Endothelial cell of umbilical vein (primary cell): ENCODE data around the gene TRAPPC14. TPM values are rescaled to one million over a fixed set of nuclear protein-coding genes. Genes with fewer than 3 reads are reported as not detected.

Experiments
- BruUV-seq: library from RNA; stranded (reverse); fragments of 400-500 nt; replicated peaks from 2 replicates; lab custom pipeline; 2021; lab: Mats Ljungman, UMichigan
- CTCF ChIA-PET: fragments of 300-600, 350-600 bp; sonication (Branson Sonifier 250); formaldehyde crosslinking; loops from one replicate; lab custom pipeline; 2021; ENCODE audit warnings: antibody characterized with exemption, inconsistent platforms; lab: Charles Lee
- POLR2A ChIA-PET: fragments of 300-600, 350-600 bp; sonication (Branson Sonifier 250); formaldehyde crosslinking; loops from one replicate; lab custom pipeline; 2021; ENCODE audit warnings: antibody characterized with exemption, inconsistent platforms; lab: Charles Lee
- DNase-seq: peaks from one replicate; pipeline ENCODE4 v3.0.0-alpha.2; 2011; ENCODE audit warnings: low read depth, low spot score
- FAIRE-seq: peaks from 2 replicates; lab custom pipeline; 2011; peaks lifted over from hg19 to GRCh38; lab: Jason Lieb, UNC
- H2AFZ ChIP-seq: 2 replicates; pipeline ENCODE4 v1.6.0; 2012; ENCODE audit warnings: low read depth, low read length, control low read depth, inconsistent platforms
- H3K27ac ChIP-seq: 2 replicates; pipeline ENCODE4 v1.5.1; 2011; ENCODE audit warnings: low read depth, mild to moderate bottlenecking, control low read depth, low read length, moderate library complexity; ENCODE audit not compliant: insufficient read depth
- H3K27me3 ChIP-seq, 2 experiments: 2 replicates each; pipeline versions ENCODE4 v1.6.0 to v1.6.1; 2011; ENCODE audit warnings: low read length in 2 of 2, mixed read lengths in 1 of 2; ENCODE audit not compliant: control insufficient read depth in 2 of 2, insufficient read depth in 2 of 2
- H3K36me3 ChIP-seq, 2 experiments: 2 replicates in 1 of 2; 3 replicates in 1 of 2; pipeline ENCODE4 v1.5.1; 2011; ENCODE audit warnings: low read length in 2 of 2, mild to moderate bottlenecking in 1 of 2, moderate library complexity in 1 of 2; ENCODE audit not compliant: control insufficient read depth in 2 of 2, insufficient read depth in 2 of 2; ENCODE audit errors: extremely low read depth in 1 of 2
- H3K4me1 ChIP-seq: 3 replicates; pipeline ENCODE4 v1.5.1; 2011; ENCODE audit warnings: mild to moderate bottlenecking, low read length; ENCODE audit not compliant: control insufficient read depth, insufficient read depth; ENCODE audit errors: extremely low read depth
- H3K4me2 ChIP-seq: 2 replicates; pipeline ENCODE4 v1.6.1; 2011; ENCODE audit warnings: low read length, control low read depth, mixed read lengths; ENCODE audit not compliant: insufficient read depth
- H3K4me3 ChIP-seq, 3 experiments: fragments of 200-600 bp in 1 of 3; sonication (generic), shearing (Covaris generic) in 1 of 3; replicated peaks in 1 of 3; 2 replicates each; pipeline ENCODE4 v1.5.1; 2011 to 2016; ENCODE audit warnings: control low read depth in 3 of 3, low read length in 3 of 3, mild to moderate bottlenecking in 2 of 3, inconsistent platforms in 1 of 3, low read depth in 1 of 3, moderate library complexity in 1 of 3; ENCODE audit not compliant: insufficient read depth in 1 of 3
- H3K79me2 ChIP-seq: 2 replicates; pipeline ENCODE4 v1.6.0; 2012; ENCODE audit warnings: low read length, inconsistent platforms; ENCODE audit not compliant: control insufficient read depth, insufficient read depth
- H3K9ac ChIP-seq: replicated peaks from 2 replicates; pipeline ENCODE3; 2011; ENCODE audit warnings: low read length, control low read depth; ENCODE audit not compliant: insufficient read depth; ENCODE audit errors: extremely low read depth
- H3K9me1 ChIP-seq: replicated peaks from 3 replicates; pipeline ENCODE4 v1.6.0; 2011; ENCODE audit warnings: mild to moderate bottlenecking, low read length; ENCODE audit not compliant: control insufficient read depth, insufficient read depth; ENCODE audit errors: extremely low read depth
- H3K9me3 ChIP-seq: replicated peaks from 2 replicates; pipeline ENCODE4 v1.5.1; 2012; ENCODE audit warnings: low read length, inconsistent platforms; ENCODE audit not compliant: control insufficient read depth, insufficient read depth
- H4K20me1 ChIP-seq: replicated peaks from 2 replicates; pipeline ENCODE3; 2011; ENCODE audit warnings: mild to moderate bottlenecking, low read length; ENCODE audit not compliant: control insufficient read depth, insufficient read depth; ENCODE audit errors: extremely low read depth
- EZH2 ChIP-seq: IDR thresholded peaks from 2 replicates; pipeline ENCODE4 v1.6.1; 2012; ENCODE audit warnings: borderline replicate concordance, low read depth, mild to moderate bottlenecking, moderate library complexity, low read length, inconsistent platforms; ENCODE audit not compliant: severe bottlenecking
- GATA2 ChIP-seq: IDR thresholded peaks from 2 replicates; pipeline ENCODE4 v1.7.0; 2011; ENCODE audit warnings: low read depth, mild to moderate bottlenecking, moderate library complexity, mixed read lengths, low read length; ENCODE audit not compliant: insufficient read length, insufficient read depth
- JUN ChIP-seq: IDR thresholded peaks from 2 replicates; pipeline ENCODE4 v1.6.1; 2011; ENCODE audit warnings: borderline replicate concordance, low read depth; ENCODE audit not compliant: insufficient read length, insufficient read depth
- MYC ChIP-seq: IDR thresholded peaks from one replicate; pipeline ENCODE4 v1.6.1; 2011; ENCODE audit warnings: mild to moderate bottlenecking, low read depth, low read length
- POLR2A ChIP-seq: IDR thresholded peaks from 2 replicates; pipeline ENCODE4 v1.6.1; 2012; ENCODE audit warnings: low read depth, mild to moderate bottlenecking, control low read depth, low read length
- dilution Hi-C: fragments of 300-500 bp; cut with MboI; formaldehyde crosslinking; loops from one replicate; pipeline ENCODE4 v1.15.0; 2019; ENCODE audit warnings: low sequenced_read_pairs; ENCODE audit not compliant: extremely low pct_ligation_motif_present
- intact Hi-C: fragments of 100-400 bp; cut with micrococcal nuclease; formaldehyde crosslinking; loops from one replicate; pipeline ENCODE4 v1.10.0; 2022
- polyA plus RNA-seq, 4 experiments: library from polyadenylated mRNA; depleted of rRNA in 3 of 4; stranded (reverse) in 3 of 4; unstranded in 1 of 4; fragments of >200 nt; gene quantifications; 2 replicates each; pipeline versions ENCODE4 v1.2.1 to v1.2.3, GENCODE V29; 2011 to 2012; ENCODE audit warnings: missing spikeins in 1 of 4
- total RNA-seq: library from RNA; stranded (reverse); gene quantifications from 2 replicates; pipeline ENCODE4 v1.2.3, GENCODE V29; 2021
- TF ChIP-seq, protein P1 (sequence below): IDR thresholded peaks from 2 replicates; pipeline ENCODE4 v1.6.1; 2011; ENCODE audit not compliant: insufficient read depth, insufficient read length
- TF ChIP-seq, protein P2 (sequence below), 2 donors: IDR thresholded peaks; 1 replicate in 1 of 2; 2 replicates in 1 of 2; pipeline ENCODE4 v1.5.1; 2011; ENCODE audit warnings: low read length in 2 of 2, mild to moderate bottlenecking in 2 of 2, moderate library complexity in 2 of 2, control low read depth in 1 of 2, inconsistent platforms in 1 of 2, low read depth in 1 of 2; ENCODE audit not compliant: insufficient read depth in 1 of 2; ENCODE audit errors: extremely low read depth in 1 of 2

The TRAPPC14 gene
- total and polyA plus RNA-seq, 2 donors (not counting 3 experiments of a cell fraction or from before 2014, with no cell fraction given), result 13.3 to 23.0 TPM

DNA sequence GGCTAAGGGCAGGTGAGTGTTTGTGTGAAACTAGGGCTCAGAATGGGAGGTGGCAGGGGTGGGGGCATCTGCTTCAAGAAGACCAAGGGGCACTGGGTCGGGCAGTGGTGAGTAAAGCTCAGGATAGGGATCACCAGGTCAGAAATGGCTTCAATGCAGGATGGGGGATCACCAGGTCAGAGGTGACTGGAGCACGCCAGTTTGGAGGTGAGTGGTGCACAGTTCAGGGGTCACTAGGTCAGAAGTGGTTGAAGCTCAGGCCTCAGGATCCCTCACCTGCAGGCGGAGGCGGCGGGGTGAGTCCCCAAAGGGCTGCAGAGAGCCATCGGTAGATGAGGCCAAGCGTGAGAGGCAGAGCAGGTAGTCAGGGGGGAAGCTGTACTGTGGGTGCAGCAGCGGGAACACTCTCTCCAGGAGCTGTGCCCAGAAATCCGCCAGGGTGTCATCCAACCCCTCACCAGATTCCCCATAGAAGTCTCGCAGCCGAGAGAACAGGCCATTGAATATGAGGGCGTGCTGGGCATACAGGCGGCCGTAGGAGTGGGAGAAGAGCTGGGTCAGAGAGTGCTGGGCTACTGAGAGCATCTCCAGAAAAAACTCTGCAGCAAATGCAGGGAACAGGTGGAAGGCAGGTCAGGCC lies 16.9 kb upstream of the TRAPPC14 start:
- FAIRE-seq (no peak), DNase-seq (no peak)
- no peaks in the 10 kb centered on the region for H3K9me3 ChIP-seq
- no peak overlapping the region for H3K4me3 ChIP-seq
- H3K9ac ChIP-seq, result no peak overlapping the region
- no peaks in the 10 kb centered on the region for H3K9me1 ChIP-seq
- H3K4me1 ChIP-seq, result peaks cover 5% of the 10 kb centered on the region
- no peaks in the 10 kb centered on the region for H4K20me1 ChIP-seq
- intact Hi-C loops (no loop called here), dilution Hi-C loops (no loop called here)
- CTCF ChIA-PET, result no interaction called here
- POLR2A ChIA-PET, result no interaction called here
- H3K36me3 ChIP-seq, result peaks cover 0 to 3% of the 10 kb centered on the region in 2 experiments
- H3K27me3 ChIP-seq, result peaks cover under 1 to 1% of the 10 kb centered on the region in 2 experiments
- H2AFZ ChIP-seq, result no peak overlapping the region
- H3K79me2 ChIP-seq, result peaks cover 4% of the 10 kb centered on the region
- no peak overlapping the region for H3K4me2 ChIP-seq
- TF ChIP-seq GATA2, result no peak
- TF ChIP-seq JUN, result no peak
- TF ChIP-seq, protein P1, sequence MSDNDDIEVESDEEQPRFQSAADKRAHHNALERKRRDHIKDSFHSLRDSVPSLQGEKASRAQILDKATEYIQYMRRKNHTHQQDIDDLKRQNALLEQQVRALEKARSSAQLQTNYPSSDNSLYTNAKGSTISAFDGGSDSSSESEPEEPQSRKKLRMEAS, result no peak
- no peak for TF ChIP-seq POLR2A
- TF ChIP-seq, protein P2, sequence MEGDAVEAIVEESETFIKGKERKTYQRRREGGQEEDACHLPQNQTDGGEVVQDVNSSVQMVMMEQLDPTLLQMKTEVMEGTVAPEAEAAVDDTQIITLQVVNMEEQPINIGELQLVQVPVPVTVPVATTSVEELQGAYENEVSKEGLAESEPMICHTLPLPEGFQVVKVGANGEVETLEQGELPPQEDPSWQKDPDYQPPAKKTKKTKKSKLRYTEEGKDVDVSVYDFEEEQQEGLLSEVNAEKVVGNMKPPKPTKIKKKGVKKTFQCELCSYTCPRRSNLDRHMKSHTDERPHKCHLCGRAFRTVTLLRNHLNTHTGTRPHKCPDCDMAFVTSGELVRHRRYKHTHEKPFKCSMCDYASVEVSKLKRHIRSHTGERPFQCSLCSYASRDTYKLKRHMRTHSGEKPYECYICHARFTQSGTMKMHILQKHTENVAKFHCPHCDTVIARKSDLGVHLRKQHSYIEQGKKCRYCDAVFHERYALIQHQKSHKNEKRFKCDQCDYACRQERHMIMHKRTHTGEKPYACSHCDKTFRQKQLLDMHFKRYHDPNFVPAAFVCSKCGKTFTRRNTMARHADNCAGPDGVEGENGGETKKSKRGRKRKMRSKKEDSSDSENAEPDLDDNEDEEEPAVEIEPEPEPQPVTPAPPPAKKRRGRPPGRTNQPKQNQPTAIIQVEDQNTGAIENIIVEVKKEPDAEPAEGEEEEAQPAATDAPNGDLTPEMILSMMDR (IDR thresholded peaks at IDR 0.05; ENCODE audit: extremely low read depth in 1 of 2, insufficient read depth in 1 of 2, low read depth in 1 of 2, low read length in 2 of 2), result no peak
- TF ChIP-seq EZH2, result no peak
- no peak for TF ChIP-seq MYC
- H3K27ac ChIP-seq, result no peak overlapping the region
- BruUV-seq, result no TSS peak
